ENCODE results near the gene SCAPER.

Gene SCAPER

GRCh38 chr15:76669521-76670207 is 235.5 kb downstream of the SCAPER start:
- no peak for DNase-seq (ENCODE audit: low read depth)

DNA sequence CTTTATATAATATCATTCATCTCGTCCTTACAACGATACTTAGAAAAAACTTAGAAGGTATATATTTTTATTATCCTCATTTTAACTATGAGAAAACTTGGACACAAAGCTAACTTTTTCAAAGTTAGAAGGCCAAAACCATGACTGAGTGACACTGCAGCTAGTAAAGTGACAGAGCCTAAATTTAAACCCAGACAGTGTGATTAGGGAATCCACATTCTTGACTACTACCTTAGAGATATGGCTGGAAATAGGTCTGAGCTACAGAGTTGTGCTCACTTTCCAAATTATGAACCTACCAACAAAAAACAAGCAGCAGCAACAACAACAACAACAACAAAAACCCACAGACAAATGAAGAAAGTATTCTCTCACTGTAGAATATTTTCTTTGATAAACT is 236.2 kb downstream of the SCAPER start:
- DNase-seq (ENCODE audit: low read depth), result no peak

GRCh38 chr15:76667943-76668715 is 237.0 kb downstream of the SCAPER start:
- no peak for DNase-seq (ENCODE audit: low read depth)

DNA sequence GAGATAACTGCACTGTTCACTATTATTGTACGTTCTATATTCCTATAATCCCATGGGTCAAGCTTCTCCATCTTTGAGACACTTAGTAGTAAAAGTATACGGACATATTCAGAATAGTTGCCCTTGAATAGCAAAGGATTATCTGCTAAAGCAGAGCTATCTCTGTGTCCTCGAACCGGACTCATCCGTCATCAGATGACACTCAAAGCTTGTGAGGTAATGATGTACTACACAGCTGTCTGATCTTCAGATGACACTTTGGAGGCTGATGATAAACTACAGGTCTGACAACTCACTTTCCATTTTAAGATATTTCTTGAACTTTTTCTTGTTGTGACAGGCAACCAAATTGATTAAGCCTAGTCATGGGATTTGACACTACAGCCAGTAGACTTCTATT is 240.2 kb downstream of the SCAPER start:
- no peak for DNase-seq (ENCODE audit: low read depth)

DNA sequence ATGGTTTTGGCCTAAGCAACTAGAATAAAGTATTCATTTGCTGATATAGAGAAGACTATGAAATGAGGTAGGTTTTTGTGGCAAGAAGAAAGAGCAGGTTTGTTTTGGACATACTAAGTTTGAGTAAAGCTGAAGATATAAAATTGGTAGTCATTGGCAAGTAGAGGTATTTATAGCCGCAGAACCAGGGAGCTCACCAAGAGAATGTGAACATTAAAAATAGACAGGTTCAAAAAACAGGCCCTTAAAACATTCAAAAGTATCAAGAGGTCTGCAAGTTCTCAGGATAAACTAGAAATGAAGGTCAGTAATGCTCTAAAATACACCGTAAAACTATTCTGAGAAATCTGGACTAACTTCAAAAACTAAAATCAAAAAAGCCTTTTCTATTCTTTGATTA is 240.7 kb downstream of the SCAPER start:
- DNase-seq (ENCODE audit: low read depth), result no peak

GRCh38 chr15:76663529-76663928 is 241.6 kb downstream of the SCAPER start:
- DNase-seq (ENCODE audit: low read depth), result no peak

DNA sequence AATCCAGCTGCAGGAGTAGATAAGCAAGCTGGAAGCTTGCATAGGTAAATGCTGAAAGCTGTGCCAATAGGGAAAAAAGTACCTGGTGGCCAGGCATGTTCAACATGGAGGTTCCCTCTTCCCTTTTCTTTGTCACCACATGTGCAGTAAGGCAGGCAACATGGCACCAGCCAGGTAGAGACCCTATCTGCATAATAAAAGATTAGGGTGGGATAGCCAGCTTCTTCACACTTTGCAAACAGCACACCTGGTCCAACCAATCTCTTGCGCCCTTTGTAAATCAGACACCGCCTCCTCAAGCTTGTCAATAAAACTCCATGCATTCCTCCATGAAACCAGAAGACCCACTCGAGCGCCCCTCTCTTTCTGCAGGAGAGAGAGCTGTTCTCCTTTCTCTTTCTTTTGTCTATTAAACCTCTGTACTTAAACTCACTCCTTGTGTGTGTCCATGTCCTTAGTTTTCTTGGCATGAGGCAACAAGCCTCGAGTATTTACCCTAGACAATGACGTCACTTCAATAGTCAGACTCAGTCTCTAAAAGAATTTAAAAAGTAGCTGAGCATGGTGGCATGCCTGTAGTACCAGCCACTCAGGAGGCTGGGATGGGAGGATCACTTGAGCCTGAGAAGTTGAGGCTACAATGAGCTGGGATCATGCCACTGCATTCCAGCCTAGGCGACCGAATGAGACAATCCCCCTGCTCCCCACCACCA is 256.3 kb downstream of the SCAPER start:
- DNase-seq (ENCODE audit: low read depth), result no peak

DNA sequence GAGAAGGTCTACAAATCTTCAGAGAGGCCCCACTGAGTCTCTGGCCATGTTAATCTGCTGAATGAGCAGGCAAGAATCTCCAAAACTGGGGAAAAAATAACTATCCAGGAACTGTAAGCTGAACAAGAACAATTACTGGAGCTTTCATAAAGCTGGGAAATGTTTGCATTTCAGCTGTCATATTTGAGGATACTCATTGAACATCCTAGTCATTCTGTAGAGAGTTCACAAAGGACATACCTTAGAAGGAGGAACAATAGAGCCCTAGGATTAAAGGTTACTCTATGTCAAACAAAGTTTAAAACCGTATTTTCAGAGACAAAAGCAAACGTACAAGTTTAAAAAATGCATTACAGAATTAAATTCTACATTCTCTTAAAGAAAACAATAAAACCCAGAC is 257.5 kb downstream of the SCAPER start:
- no peak for DNase-seq (ENCODE audit: low read depth)

DNA sequence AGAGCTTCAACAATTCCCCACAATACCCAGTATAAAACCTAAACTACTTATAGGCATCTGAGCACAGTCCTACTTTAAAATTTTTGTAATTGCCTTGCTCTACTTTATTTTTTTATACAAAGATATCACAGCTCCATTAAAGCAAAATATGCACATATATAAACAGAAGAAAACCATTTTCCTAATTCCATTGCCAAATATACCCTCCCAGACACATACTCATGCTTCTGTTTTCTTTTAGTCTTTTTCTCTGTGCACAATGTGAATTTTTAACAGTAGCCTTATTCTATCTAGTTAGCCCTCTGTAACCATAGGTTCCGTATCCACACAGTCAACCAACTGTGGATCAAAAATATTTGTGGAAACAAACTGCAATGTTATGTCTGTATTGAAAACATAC is 260.5 kb downstream of the SCAPER start:
- no peak for DNase-seq (ENCODE audit: low read depth)

- DNase-seq (ENCODE audit: low read depth), result no peak
Observed at GRCh38 chr15:76642671-76643070, 262.5 kb downstream of the SCAPER start.

DNA sequence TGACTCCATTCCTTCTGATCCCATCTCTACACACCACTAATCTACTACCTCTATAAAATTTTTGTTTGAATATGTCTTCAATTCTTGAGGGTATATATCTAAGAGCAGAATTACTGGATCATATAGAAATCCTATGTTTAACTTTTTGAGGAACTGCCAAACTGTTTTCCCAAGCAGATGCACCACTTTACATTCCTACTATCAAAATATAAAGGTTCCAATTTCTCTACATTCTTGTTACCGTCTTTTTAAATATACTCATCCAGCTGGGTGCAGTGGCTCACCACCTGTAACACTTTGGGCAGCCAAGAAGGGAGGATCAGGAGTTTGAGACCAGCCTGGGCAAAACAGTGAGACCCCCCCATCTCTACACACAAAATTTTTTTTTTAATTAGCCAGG is 268.0 kb downstream of the SCAPER start:
- no peak for DNase-seq (ENCODE audit: low read depth)

DNA sequence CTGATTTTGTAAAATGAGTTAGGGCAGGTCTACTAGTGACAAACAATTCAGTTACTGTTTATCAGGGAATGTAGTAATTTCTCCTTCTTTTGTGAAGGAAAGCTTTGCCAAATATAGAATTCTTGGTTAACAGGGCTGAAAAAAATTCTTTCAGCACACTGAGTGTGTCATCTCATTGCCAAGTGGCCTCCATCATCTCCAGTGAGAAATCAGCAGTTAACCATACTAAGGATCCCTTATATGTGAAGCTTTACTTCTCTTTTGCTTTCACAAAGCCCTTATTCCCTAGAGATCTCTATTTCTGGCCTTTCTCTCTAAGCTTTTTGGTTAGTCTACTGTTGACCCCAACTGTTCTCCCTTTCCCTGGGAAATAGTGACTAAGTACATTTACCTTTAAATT is 269.1 kb downstream of the SCAPER start:
- DNase-seq (ENCODE audit: low read depth), result no peak

GRCh38 chr15:76626611-76627010 is 278.5 kb downstream of the SCAPER start:
- no peak for DNase-seq (ENCODE audit: low read depth)

DNA sequence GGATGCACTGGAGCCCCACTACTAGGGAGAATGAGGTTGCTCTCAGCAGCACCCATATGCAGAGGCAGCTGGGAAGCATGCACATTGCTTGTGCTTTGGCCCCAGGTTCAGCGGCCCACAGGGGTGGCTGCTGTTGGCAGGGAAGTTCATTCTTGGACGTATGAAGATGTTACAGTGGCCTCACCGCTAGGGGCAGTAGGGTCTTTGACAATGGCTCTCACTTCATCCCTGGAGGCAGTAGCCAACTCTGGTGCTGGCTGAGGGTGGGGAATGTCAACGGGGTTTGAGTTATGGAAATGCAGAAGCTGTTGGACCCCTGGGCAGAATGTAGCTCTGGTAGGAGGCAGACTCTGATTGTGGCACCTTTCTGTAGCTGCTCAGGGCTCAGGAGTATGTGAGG is 279.9 kb downstream of the SCAPER start:
- DNase-seq (ENCODE audit: low read depth), result no peak

GRCh38 chr15:76614725-76615124 is 290.4 kb downstream of the SCAPER start:
- no peak for DNase-seq (ENCODE audit: low read depth)

DNA sequence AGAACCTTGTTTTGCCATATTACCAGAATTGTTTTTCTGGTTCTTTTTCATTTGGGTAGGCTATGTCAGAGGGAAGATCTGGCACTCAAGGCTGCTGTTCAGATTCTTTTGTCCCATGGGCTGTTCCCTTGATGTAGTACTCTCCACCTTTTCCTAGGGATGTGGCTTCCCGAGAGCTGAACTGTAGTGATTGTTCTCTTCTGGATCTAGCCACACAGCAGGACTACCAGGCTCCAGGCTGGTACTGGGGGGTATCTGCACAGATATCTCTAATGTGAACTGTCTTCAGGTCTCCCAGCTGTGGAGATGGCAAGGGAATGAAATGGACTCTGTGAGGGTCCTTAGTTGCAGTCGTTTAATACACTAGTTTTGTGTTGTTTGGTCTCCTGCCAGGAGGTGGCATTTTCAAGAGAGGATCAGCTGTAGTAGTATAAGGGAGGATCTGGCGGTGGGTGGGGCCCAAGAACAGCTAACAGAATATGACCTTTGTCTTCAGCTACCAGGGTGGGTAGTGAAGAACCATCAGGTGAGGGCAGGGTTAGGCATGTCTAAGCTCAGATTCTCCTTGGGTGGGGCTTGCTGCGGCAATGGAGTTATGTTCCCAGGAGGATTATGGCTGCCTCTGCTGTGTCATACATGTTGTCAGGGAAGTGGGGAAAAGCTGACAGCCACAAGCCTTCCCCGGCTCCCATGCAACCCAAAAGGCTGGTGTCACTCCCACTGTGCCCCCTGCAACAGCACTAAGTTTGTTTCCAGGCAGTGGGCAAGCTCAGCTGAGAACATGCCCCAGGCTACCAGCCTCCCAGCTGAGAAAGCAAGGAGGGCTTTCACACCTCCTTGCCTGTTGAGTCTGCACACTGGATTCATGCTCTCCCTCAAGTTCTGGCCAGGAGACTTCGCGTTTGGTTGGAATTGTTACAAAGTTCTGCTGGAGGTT is 316.1 kb downstream of the SCAPER start:
- no peak for DNase-seq (ENCODE audit: low read depth)

DNA sequence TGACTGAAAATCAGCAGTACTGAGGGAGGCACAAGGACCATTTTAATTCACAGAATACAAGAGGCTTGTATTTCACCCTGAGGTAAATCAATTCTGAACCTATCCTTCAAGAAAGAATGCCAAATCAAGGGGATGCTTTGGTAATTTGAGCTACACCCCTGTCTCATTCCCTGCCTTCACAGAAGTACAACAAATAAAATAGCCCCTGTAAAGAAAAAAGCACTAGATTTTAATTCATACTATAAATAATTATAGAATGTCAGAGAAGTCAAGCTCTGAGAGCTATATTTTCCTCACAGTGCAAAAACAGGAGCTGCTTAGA is 319.6 kb downstream of the SCAPER start:
- DNase-seq (ENCODE audit: low read depth), result no peak

DNA sequence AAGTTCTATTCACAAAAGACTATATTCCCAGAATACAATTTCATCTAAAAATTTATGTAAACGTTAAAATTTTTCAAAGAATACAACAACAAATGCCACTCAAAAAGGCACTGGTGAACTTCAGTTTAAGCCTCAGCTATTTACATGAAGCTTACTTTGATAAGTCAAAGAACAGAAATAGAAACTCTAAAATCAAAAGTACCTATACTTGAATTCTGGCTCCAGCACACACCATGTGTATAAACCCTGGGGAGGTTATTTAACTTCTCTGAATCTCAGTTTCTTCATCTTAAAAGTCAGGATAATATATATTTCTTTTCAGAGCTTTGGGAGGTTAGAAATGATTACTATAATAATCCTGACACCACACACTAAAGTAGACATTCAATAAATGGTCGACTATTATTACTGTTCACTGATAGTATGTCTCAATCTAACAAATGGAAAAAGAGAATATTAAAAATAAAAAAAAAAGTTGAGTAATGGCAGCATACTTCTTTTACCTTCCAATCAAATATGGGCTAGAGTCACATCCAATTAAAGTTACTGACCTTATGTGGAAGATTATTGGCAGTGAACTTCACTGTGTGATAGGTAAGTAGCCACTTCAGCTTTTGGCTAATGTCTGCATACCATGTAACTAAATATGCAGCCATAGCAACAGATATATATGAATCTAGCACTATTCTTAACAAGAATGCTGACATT is 320.1 kb downstream of the SCAPER start:
- DNase-seq (ENCODE audit: low read depth), result no peak

DNA sequence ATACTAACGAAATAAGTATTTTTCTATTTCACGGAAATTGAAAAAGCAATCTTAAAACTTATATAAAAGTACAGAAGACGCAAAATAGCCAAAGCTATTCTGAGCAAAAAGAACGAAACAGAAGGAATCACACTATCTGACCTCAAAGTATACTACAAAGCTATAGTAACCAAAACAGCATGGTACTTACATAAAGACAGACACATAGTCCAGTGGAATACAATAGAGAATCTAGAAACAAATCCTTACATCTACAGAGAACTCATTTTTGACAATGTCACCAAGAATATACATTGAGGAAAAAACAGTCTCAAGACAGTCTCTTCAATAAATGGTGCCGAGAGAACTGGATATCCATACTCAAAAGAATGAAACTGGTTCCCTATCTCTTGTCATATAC is 322.6 kb downstream of the SCAPER start:
- DNase-seq (ENCODE audit: low read depth), result no peak

GRCh38 chr15:76577879-76578512 is 327.1 kb downstream of the SCAPER start:
- DNase-seq (ENCODE audit: low read depth), result no peak
